Kidney (tissue), 14 donors: Measurements from ENCODE around the gene PINK1. TPM values are rescaled to one million over a fixed set of nuclear protein-coding genes. Genes with fewer than 3 reads are reported as not detected.

ENCODE experiments used
- DNase-seq, 5 donors: peaks; one replicate each; pipeline ENCODE4 v3.0.0-alpha.2; 2013 to 2020
- FAIRE-seq: peaks from 2 replicates; lab custom pipeline; 2012; peaks lifted over from hg19 to GRCh38; lab: Jason Lieb, UNC
- H3K27ac ChIP-seq, 2 donors: one replicate each; pipeline ENCODE4 v1.7.0; 2013; ENCODE audit warnings: low read depth in 2 of 2, low read length in 2 of 2, inconsistent platforms in 1 of 2
- H3K27me3 ChIP-seq: one replicate; pipeline ENCODE4 v1.7.1; 2013; ENCODE audit warnings: low read length, inconsistent platforms; ENCODE audit not compliant: control insufficient read depth, insufficient read depth
- H3K36me3 ChIP-seq, 3 donors: one replicate each; pipeline versions ENCODE4 v1.7.0 to v1.7.1; 2013; ENCODE audit warnings: low read length in 3 of 3, control low read depth in 1 of 3, inconsistent platforms in 1 of 3; ENCODE audit not compliant: insufficient read depth in 3 of 3, control insufficient read depth in 2 of 3
- H3K4me1 ChIP-seq, 3 donors: one replicate each; pipeline versions ENCODE4 v1.7.0 to v1.7.1; 2013; ENCODE audit warnings: low read length in 3 of 3, inconsistent platforms in 1 of 3, low read depth in 1 of 3; ENCODE audit not compliant: control insufficient read depth in 2 of 3, insufficient read depth in 2 of 3
- H3K4me3 ChIP-seq, 3 donors: one replicate each; pipeline versions ENCODE4 v1.7.0 to v1.8.1; 2013; ENCODE audit warnings: low read length in 3 of 3, control low read depth in 1 of 3, inconsistent platforms in 1 of 3
- H3K9ac ChIP-seq, 3 donors: one replicate each; pipeline versions ENCODE4 v1.7.0 to v1.7.1; 2013; ENCODE audit warnings: low read length in 3 of 3, control low read depth in 1 of 3, inconsistent platforms in 1 of 3
- H3K9me3 ChIP-seq, 3 donors: one replicate each; pipeline versions ENCODE4 v1.7.0 to v1.7.1; 2013; ENCODE audit warnings: low read length in 3 of 3, control low read depth in 1 of 3, inconsistent platforms in 1 of 3; ENCODE audit not compliant: control insufficient read depth in 2 of 3, insufficient read depth in 1 of 3
- intact Hi-C: fragments of 100-400 bp; cut with DNase I; formaldehyde crosslinking; loops from one replicate; pipeline ENCODE4 v1.11.1; 2022
- polyA plus RNA-seq: library from polyadenylated mRNA; stranded (reverse); fragments of 350-450 nt; fragmentation: Illumina TruSeq; extraction: RNeasy Lipid Tissue Mini Kit (QIAGEN cat#74804); gene quantifications from one replicate; pipeline ENCODE4 v1.2.3, GENCODE V29; 2014; ENCODE audit warnings: low read depth, low replicate concordance; ENCODE audit not compliant: insufficient read depth
- total RNA-seq: library from RNA; stranded (reverse); fragmentation: NEBNext Ultra II Directional; extraction: Animal tissue kit (Norgen Biotek cat#: 25700); gene quantifications from one replicate; pipeline ENCODE4 v1.2.1, GENCODE V29; 2021
- TF ChIP-seq, protein P1 (sequence below): IDR thresholded peaks from 3 replicates; pipeline ENCODE4 v1.5.1; 2012; ENCODE audit warnings: mild to moderate bottlenecking, moderate library complexity, borderline replicate concordance; ENCODE audit not compliant: insufficient read depth; ENCODE audit errors: extremely low read depth
- donor health status: control.
- donor health status: control.
- donor health status: control.
- donor health status: control.
- donor health status: control.
- donor health status: DM: yes; HTN: yes; CAD: no.
- donor health status: Normal renal cell carcinoma (clear cell type).

PINK1 gene
- total and polyA plus RNA-seq, 2 donors from 2014 or later: 72.7 to 156 TPM

DNA sequence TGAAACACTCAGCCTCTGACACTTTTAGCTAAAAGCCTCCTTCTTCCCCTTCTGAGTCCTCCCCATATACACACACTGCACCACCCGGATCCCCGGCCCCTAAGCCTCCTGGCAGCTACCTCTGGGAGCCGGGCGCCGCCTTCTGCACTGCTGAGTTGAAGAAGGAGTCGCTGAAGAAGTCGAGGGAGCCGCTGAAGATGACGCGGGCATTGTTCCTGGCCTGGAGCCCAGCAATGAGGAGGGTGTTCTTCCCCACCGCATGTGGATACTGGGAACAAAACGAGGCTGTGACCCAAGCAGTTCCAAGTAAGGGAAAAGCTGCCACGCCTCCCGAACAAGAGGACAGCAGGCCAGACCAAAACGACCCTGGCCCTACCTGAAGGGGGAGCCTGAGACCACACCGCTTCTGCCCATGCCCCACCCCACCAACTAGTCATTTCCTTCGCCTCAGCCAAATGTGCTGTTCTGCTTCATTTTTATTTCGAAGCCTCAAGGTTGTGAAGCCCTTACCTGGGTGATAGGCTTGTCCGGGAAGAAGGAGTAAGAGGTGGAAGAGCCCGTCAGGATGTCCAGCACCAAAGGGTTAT is 20.9 kb downstream of the PINK1 start:
- Histone ChIP-seq H3K9me3 (no peaks in the 10 kb centered on the region), H3K9ac (no peak overlapping the region), H3K27ac (no peak overlapping the region), H3K4me1 (no peaks in the 10 kb centered on the region), H3K4me3 (no peak overlapping the region), H3K36me3 (peaks cover 7 to 66% (median 53%) of the 10 kb centered on the region in 3 donors), H3K27me3 (no peaks in the 10 kb centered on the region)
- TF ChIP-seq, protein P1, sequence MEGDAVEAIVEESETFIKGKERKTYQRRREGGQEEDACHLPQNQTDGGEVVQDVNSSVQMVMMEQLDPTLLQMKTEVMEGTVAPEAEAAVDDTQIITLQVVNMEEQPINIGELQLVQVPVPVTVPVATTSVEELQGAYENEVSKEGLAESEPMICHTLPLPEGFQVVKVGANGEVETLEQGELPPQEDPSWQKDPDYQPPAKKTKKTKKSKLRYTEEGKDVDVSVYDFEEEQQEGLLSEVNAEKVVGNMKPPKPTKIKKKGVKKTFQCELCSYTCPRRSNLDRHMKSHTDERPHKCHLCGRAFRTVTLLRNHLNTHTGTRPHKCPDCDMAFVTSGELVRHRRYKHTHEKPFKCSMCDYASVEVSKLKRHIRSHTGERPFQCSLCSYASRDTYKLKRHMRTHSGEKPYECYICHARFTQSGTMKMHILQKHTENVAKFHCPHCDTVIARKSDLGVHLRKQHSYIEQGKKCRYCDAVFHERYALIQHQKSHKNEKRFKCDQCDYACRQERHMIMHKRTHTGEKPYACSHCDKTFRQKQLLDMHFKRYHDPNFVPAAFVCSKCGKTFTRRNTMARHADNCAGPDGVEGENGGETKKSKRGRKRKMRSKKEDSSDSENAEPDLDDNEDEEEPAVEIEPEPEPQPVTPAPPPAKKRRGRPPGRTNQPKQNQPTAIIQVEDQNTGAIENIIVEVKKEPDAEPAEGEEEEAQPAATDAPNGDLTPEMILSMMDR: no peak
- intact Hi-C loops: no loop called here
- no peak for DNase-seq
- FAIRE-seq: no peak

DNA sequence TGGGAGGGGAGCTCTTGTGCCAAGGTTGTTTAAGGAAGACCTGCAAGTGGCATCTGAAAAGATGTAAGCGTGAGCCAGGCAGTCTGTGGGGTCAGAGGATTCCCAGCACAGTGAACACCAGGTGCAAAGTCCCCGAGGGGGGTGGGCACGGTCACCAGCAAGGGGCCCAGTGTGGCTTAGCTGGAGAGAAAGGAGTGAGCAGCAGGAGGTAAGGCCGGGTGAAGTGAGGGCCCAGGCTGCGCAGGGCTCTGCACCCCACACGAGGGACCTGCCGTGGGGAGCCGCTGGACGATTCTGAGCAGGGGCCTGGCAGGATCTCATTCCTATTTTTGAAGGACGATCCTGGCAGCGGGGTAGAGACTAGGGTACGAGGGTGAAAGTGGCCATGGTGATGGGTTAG is 23.8 kb downstream of the PINK1 start:
- Histone ChIP-seq H3K4me3 (no peak overlapping the region), H3K27ac (no peak overlapping the region), H3K36me3 (peaks cover 5 to 61% (median 34%) of the 10 kb centered on the region in 3 donors), H3K9me3 (no peaks in the 10 kb centered on the region), H3K4me1 (peaks cover 0 to 7% (median 6%) of the 10 kb centered on the region in 3 donors), H3K9ac (no peak overlapping the region), H3K27me3 (no peaks in the 10 kb centered on the region)
- DNase-seq (no peak), FAIRE-seq (no peak)
- intact Hi-C loops: no loop called here
- TF ChIP-seq, protein P1: no peak

DNA sequence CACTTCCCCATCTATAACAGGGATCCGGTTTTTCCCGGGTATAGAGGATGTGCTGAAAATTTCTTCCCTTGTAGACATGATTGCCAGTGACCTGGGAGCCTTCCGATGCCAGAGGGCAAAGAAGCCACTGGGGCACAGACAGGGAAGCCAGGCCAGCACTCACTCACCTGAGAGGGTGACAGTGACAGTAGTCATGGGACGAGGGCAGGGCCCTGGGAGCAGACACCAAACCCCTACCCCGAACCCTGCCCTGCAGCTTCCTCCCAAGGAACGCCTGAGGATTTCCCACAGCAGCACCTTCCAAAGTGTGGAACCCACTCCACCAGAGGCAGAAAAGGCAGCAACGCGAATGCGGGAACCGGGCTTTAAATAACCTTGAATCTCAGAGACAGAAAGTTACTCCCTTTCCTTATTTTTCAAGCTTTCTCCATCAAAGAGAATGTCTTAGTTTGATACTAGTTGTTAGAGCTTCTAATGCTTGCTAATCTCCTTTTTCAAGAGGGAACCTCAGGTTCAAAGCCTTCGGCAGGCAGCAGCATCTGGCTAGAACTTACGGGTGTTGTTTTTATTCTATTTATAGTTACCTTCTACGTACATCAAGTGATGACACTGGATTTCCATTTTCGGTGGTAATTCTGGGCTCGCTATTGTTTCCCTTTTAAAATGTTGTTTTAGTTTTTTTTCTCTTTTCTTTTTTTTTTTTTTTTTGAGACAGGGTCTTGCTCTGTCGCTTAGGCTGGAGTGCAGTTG is 25.1 kb downstream of the PINK1 start:
- TF ChIP-seq, protein P1: no peak
- Histone ChIP-seq H3K9ac (no peak overlapping the region), H3K27me3 (no peaks in the 10 kb centered on the region), H3K9me3 (no peaks in the 10 kb centered on the region), H3K27ac (no peak overlapping the region), H3K4me1 (peaks cover 0 to 10% (median 6%) of the 10 kb centered on the region in 3 donors), H3K36me3 (peaks cover 5 to 48% (median 26%) of the 10 kb centered on the region in 3 donors), H3K4me3 (no peak overlapping the region)
- intact Hi-C loops: no loop called here
- FAIRE-seq (no peak), DNase-seq (no peak)
